Gastrocnemius medialis (tissue), 4 donors: ENCODE measurements around the gene PRRG4. TPM values are rescaled to one million over a fixed set of nuclear protein-coding genes. Genes with fewer than 3 reads are reported as not detected.

Experiments
- ATAC-seq, 2 donors: fragments of 150-250 bp; one replicate each; pipeline ENCODE4 v1.9.1; 2016
- DNase-seq, 2 donors: peaks; one replicate each; pipeline ENCODE4 v3.0.0-alpha.2; 2019
- H3K27ac ChIP-seq, 4 donors: fragments of 200-600 bp; sonication (generic); 1 replicate in 1 of 4; 2 replicates in 3 of 4; pipeline ENCODE4 v1.5.1; 2016 to 2018; ENCODE audit warnings: mild to moderate bottlenecking in 2 of 4, moderate library complexity in 1 of 4
- H3K27me3 ChIP-seq, 3 donors: fragments of 200-600 bp; sonication (generic) in 2 of 3; 1 replicate in 1 of 3; 2 replicates in 2 of 3; pipeline versions ENCODE4 v1.5.1 to v1.6.0; 2016 to 2019; ENCODE audit warnings: mild to moderate bottlenecking in 1 of 3, moderate library complexity in 1 of 3
- H3K36me3 ChIP-seq, 2 donors: fragments of 200-600 bp; sonication (generic) in 1 of 2; one replicate each; pipeline ENCODE4 v1.5.1; 2017 to 2018
- H3K4me1 ChIP-seq, 2 donors: fragments of 200-600 bp; sonication (generic) in 1 of 2; one replicate each; pipeline ENCODE4 v1.5.1; 2016 to 2017; ENCODE audit warnings: mild to moderate bottlenecking in 2 of 2
- H3K4me3 ChIP-seq, 4 donors: fragments of 200-600 bp; sonication (generic) in 3 of 4; 1 replicate in 1 of 4; 2 replicates in 3 of 4; pipeline ENCODE4 v1.5.1; 2016 to 2019; ENCODE audit warnings: mild to moderate bottlenecking in 2 of 4
- H3K9me3 ChIP-seq, 3 donors: fragments of 200-600 bp; sonication (generic) in 2 of 3; 1 replicate in 1 of 3; 2 replicates in 2 of 3; pipeline ENCODE4 v1.5.1; 2016 to 2019
- POLR2A ChIP-seq, 2 donors: fragments of 450-650 bp; IDR thresholded peaks; one replicate each; pipeline ENCODE4 v1.6.1; 2017; ENCODE audit warnings: antibody characterized with exemption in 2 of 2, mild to moderate bottlenecking in 2 of 2, moderate library complexity in 2 of 2
- in situ Hi-C, 4 donors: fragments of 200-750 bp; cut with MboI; loops; one replicate each; pipeline versions ENCODE4 v1.15.0 to v1.8.0; 2017; ENCODE audit warnings: low sequenced_read_pairs in 4 of 4
- intact Hi-C: fragments of 100-400 bp; cut with DNase I; formaldehyde crosslinking; loops from one replicate; pipeline ENCODE4 v1.15.1; 2023; ENCODE audit warnings: low total_unique reads
- total RNA-seq, 4 donors: library from RNA; depleted of rRNA; stranded (reverse); fragments of >200 nt; gene quantifications; one replicate each; pipeline versions ENCODE4 v1.1.0 to v1.2.3, GENCODE V29; 2016
- TF ChIP-seq, protein P1 (sequence below), 5 experiments: fragments of 450-650 bp in 3 of 5; fragments of 200-600 bp in 2 of 5; sonication (generic) in 2 of 5; IDR thresholded peaks in 4 of 5; conservative IDR thresholded peaks in 1 of 5; 1 replicate in 4 of 5; 2 replicates in 1 of 5; pipeline ENCODE4 v1.5.1; 2016 to 2019; ENCODE audit warnings: antibody characterized with exemption in 5 of 5, mild to moderate bottlenecking in 3 of 5, moderate library complexity in 3 of 5

Gene PRRG4
- total RNA-seq, 4 donors from 2014 or later = 0.46 to 1.8 (median 0.75) TPM

DNA sequence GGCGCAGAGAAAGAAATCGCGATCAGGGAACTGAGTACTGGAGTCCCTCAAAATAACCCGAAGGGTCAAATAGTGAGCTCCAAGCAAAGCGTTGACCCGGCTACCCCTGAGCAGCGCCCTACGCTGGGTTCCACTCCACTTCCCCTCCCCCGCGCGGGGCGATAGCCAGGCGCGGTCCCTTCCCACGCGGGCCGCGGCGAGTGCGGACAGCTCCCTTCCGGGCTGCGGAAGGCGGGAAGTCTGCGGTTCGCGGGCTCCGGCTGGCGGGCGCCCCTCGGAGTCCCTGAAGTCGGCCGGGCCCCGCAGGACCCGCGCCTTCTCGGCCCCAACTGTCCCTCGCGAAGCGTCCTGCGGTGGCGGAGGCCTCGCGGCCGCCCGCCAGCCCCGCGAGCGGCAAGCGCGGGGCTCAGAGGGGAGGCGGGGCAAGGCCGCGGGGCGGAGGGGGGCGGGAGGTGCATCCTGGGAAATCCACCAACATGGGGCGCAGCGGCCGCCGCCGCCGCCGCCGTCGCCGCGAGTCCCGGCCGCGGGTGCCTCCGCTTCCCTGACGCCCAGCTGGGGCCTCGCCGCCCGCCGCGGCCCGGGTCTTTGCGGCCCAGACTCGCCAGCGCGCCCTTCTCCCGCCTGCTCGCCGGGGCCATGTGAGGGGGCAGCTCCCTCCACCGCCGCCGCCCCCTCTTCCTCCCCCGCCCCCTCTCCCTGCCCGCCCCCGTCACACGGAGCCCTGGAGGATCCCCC lies 62.8 kb downstream of the PRRG4 start, which contains the start of gene QSER1:
TSS of gene QSER1 (plus strand) at position 457 of the 738 bp plus-strand sequence. CDS start 315 bp downstream, outside the sequence.
- TF ChIP-seq POLR2A (IDR thresholded peaks at IDR 0.05) = peak; percentile 61 to 67
- TF ChIP-seq, protein P1, sequence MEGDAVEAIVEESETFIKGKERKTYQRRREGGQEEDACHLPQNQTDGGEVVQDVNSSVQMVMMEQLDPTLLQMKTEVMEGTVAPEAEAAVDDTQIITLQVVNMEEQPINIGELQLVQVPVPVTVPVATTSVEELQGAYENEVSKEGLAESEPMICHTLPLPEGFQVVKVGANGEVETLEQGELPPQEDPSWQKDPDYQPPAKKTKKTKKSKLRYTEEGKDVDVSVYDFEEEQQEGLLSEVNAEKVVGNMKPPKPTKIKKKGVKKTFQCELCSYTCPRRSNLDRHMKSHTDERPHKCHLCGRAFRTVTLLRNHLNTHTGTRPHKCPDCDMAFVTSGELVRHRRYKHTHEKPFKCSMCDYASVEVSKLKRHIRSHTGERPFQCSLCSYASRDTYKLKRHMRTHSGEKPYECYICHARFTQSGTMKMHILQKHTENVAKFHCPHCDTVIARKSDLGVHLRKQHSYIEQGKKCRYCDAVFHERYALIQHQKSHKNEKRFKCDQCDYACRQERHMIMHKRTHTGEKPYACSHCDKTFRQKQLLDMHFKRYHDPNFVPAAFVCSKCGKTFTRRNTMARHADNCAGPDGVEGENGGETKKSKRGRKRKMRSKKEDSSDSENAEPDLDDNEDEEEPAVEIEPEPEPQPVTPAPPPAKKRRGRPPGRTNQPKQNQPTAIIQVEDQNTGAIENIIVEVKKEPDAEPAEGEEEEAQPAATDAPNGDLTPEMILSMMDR (IDR thresholded peaks at IDR 0.05 in 4 of 5, conservative IDR thresholded peaks at IDR 0.05 in 1 of 5) = no peak
- in situ Hi-C loops = loop anchor here in 1 of 4 donors (10.0 to 25.0 kb wide), 2 partner anchors 142 to 305 kb away; partner anchors contain the start of genes EIF3M and TCP11L1
- peaks cover 18 to 19% of the 10 kb centered on the region in 2 donors for H3K4me1 ChIP-seq
- no peaks in the 10 kb centered on the region for H3K27me3 ChIP-seq
- ATAC-seq (peak; percentile 90 to 91), DNase-seq (peak; percentile 30 to 42)
- H3K4me3 ChIP-seq = peak within 1 kb of the TSS; percentile 78 to 96 (median 89)
- no peaks in the 10 kb centered on the region for H3K36me3 ChIP-seq
- peak within 1 kb of the TSS; percentile 81 to 92 (median 90) for H3K27ac ChIP-seq
- H3K9me3 ChIP-seq = no peaks in the 10 kb centered on the region
- intact Hi-C loops = loop anchor here (1.0 to 5.0 kb wide), 4 partner anchors 83 to 365 kb away; partner anchors contain the start of genes EIF3M, HIPK3 and TCP11L1

DNA sequence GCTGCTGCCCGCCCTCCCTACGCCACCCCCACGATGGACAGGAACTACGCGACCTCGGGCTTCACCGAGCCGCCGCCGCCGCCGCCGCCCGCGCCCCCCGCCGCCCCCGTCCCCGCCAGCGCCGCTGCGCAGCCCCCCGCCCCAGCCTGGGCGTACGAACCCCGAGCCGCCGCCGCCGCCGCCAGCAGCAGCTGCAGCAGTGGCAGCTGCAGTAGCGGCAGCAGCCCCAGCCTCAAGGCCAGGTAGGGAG lies 63.3 kb downstream of the PRRG4 start:
- no peaks in the 10 kb centered on the region for H3K9me3 ChIP-seq
- DNase-seq (no peak), ATAC-seq (no peak)
- in situ Hi-C loops = loop anchor here in 1 of 4 donors (10.0 to 25.0 kb wide), 2 partner anchors 142 to 306 kb away; partner anchors contain the start of genes EIF3M and TCP11L1
- intact Hi-C loops = loop anchor here (1.0 to 5.0 kb wide), 4 partner anchors 84 to 364 kb away; partner anchors contain the start of genes EIF3M, HIPK3 and TCP11L1
- TF ChIP-seq POLR2A (IDR thresholded peaks at IDR 0.05) = no peak
- TF ChIP-seq, protein P1 (IDR thresholded peaks at IDR 0.05 in 4 of 5, conservative IDR thresholded peaks at IDR 0.05 in 1 of 5) = no peak
- peak overlapping the region; percentile 78 to 96 (median 89) for H3K4me3 ChIP-seq
- no peaks in the 10 kb centered on the region for H3K27me3 ChIP-seq
- H3K4me1 ChIP-seq = peaks cover 18 to 19% of the 10 kb centered on the region in 2 donors
- H3K27ac ChIP-seq = peak overlapping the region; percentile 81 to 92 (median 90)
- H3K36me3 ChIP-seq = no peaks in the 10 kb centered on the region

DNA sequence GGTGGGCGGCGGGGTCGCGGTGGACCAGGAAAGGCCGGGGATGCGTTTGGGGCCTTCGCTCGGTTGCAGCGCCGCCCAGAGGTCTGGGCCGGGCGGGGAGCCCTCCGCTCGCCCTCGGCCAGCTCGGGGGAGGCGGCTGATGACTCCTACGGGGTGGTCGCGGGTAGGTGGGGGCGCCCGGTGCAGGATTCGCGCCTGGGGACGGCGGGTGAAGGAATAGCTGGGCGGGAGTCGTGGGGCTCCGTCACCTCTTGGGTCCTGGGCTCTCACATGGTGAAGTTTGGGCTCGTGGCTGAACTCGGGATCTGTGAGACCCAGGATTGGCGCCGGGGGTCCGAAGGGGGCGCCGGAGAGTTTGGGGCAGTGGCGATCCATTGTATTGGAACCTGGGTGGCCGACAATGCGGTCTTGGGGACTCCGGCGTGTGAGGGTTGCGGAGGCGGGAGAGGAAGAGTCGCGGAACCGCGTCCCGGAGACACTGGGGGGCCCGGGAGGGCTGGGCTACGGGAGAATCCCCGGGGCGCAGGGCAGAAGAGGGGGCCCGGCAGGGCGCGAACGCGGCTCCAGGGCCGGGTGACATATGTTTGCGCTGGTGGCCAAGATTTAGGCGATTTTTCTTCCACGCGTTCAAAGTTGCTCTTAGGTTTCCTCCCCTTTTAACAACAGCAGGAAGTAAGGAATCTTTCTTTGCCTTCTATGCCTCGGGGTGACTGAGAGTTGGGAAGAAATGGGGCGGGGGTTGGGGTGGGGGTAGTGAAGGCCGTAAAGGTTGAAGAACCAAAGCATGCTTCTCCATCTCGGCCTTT lies 63.8 kb downstream of the PRRG4 start:
- DNase-seq = peak; percentile 7 to 25
- Histone ChIP-seq H3K27me3 (no peaks in the 10 kb centered on the region), H3K9me3 (no peaks in the 10 kb centered on the region), H3K27ac (peak overlapping the region; percentile 81 to 92 (median 90)), H3K4me1 (peaks cover 18 to 19% of the 10 kb centered on the region in 2 donors), H3K36me3 (no peaks in the 10 kb centered on the region), H3K4me3 (peak overlapping the region; percentile 78 to 96 (median 89))
- ATAC-seq = peak; percentile 60 to 63
- no peak for TF ChIP-seq POLR2A (IDR thresholded peaks at IDR 0.05)
- TF ChIP-seq, protein P1 (IDR thresholded peaks at IDR 0.05 in 4 of 5, conservative IDR thresholded peaks at IDR 0.05 in 1 of 5) = peak; percentile 4 to 62 (median 27)
- in situ Hi-C loops = loop anchor here in 1 of 4 donors (10.0 to 25.0 kb wide), 2 partner anchors 141 to 306 kb away; partner anchors contain the start of genes EIF3M and TCP11L1
- intact Hi-C loops = loop anchor here (1.0 to 5.0 kb wide), 4 partner anchors 84 to 364 kb away; partner anchors contain the start of genes EIF3M, HIPK3 and TCP11L1

DNA sequence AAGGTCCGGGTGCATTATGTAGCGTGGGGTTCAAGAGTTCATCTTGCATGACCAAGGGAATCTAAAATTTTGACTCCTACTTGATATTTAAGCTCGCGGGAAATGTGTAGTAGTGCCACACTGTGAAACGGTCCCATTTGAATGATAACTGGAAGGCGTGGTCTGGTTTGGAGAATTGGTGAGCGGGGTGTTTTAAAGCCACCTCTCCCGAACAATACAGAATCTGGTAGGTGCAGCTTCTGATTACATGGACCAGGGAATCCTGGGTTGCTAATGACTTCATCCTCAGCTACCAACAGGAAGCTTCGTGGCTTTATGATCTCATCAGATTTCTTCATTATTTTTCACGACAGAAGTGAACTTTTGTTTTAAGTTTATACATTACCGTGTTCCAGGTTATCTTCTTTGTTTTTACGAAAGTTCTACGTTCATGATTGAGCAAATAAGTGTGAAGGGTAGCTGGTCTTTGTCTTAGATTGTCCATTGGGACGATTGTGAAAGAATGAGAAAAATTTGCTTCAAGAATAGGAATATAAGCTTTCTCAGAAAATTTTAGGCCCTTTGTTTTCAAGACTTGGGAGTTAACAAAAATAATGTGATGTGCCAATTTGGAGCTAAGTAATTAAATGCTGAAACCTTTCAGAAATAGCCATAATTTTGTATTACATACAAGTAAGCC lies 64.6 kb downstream of the PRRG4 start:
- H3K27me3 ChIP-seq = no peaks in the 10 kb centered on the region
- DNase-seq (no peak), ATAC-seq (peak; percentile 14 to 16)
- no peaks in the 10 kb centered on the region for H3K9me3 ChIP-seq
- no peaks in the 10 kb centered on the region for H3K36me3 ChIP-seq
- in situ Hi-C loops (loop anchor here in 1 of 4 donors (10.0 to 25.0 kb wide), 2 partner anchors 141 to 307 kb away; partner anchors contain the start of genes EIF3M and TCP11L1), intact Hi-C loops (loop anchor here (5.0 kb wide), 2 partner anchors 312 to 363 kb away; partner anchors contain the start of genes EIF3M and HIPK3)
- peak overlapping the region; percentile 78 to 96 (median 89) for H3K4me3 ChIP-seq
- TF ChIP-seq POLR2A (IDR thresholded peaks at IDR 0.05) = peak in 1 of 2 donors; percentile 38
- TF ChIP-seq, protein P1 (IDR thresholded peaks at IDR 0.05 in 4 of 5, conservative IDR thresholded peaks at IDR 0.05 in 1 of 5) = no peak
- peaks cover 18 to 19% of the 10 kb centered on the region in 2 donors for H3K4me1 ChIP-seq
- peak overlapping the region; percentile 81 to 92 (median 90) for H3K27ac ChIP-seq
